Sigmoid colon (tissue), 7 donors: ENCODE data around the gene GGT7. TPM values are rescaled to one million over a fixed set of nuclear protein-coding genes. Genes with fewer than 3 reads are reported as not detected.
"Not testable (repeated sequence)": the region's sequence is repeated elsewhere in the genome, so short reads cannot be mapped to it uniquely, and the experiment has no call there.

ENCODE experiments used
- DNase-seq: peaks from one replicate; pipeline ENCODE4 v3.0.0-alpha.2; 2019
- H3K27ac ChIP-seq, 4 donors: fragments of 200-600 bp; sonication (generic); one replicate each; pipeline ENCODE4 v1.5.1; 2016 to 2019; ENCODE audit warnings: mild to moderate bottlenecking in 1 of 4
- H3K27me3 ChIP-seq, 3 donors: fragments of 200-600 bp; sonication (generic); one replicate each; pipeline ENCODE4 v1.5.1; 2019; ENCODE audit warnings: mild to moderate bottlenecking in 1 of 3
- H3K36me3 ChIP-seq, 4 donors: fragments of 200-600 bp; sonication (generic); one replicate each; pipeline ENCODE4 v1.5.1; 2016 to 2019
- H3K4me1 ChIP-seq, 4 donors: fragments of 200-600 bp; sonication (generic); one replicate each; pipeline ENCODE4 v1.5.1; 2017 to 2019
- H3K4me3 ChIP-seq, 4 donors: fragments of 200-600 bp; sonication (generic); one replicate each; pipeline ENCODE4 v1.5.1; 2017 to 2019; ENCODE audit warnings: mild to moderate bottlenecking in 2 of 4, moderate library complexity in 1 of 4
- H3K9me3 ChIP-seq, 4 donors: fragments of 200-600 bp in 3 of 4; sonication (generic) in 3 of 4; one replicate each; pipeline versions ENCODE4 v1.5.1 to v1.6.1; 2013 to 2019
- EP300 ChIP-seq, 4 donors: sonication (generic); formaldehyde crosslinking; IDR thresholded peaks; one replicate each; pipeline ENCODE4 v1.6.1; 2017; ENCODE audit warnings: antibody characterized with exemption in 4 of 4
- POLR2A ChIP-seq, 2 donors: fragments of 450-650 bp; IDR thresholded peaks; one replicate each; pipeline ENCODE4 v1.6.1; 2016; ENCODE audit warnings: antibody characterized with exemption in 2 of 2, mild to moderate bottlenecking in 2 of 2, moderate library complexity in 2 of 2
- POLR2AphosphoS5 ChIP-seq, 4 donors: sonication (generic); formaldehyde crosslinking; IDR thresholded peaks; one replicate each; pipeline ENCODE4 v1.6.1; 2017; ENCODE audit warnings: antibody characterized with exemption in 4 of 4
- WGBS, 2 donors: extraction: QIAGEN DNeasy Blood & Tissue Kit; methylation state at CpG; one replicate each; pipeline ENCODE4 v1.1.7; 2013; 5-methylcytosine and 5-hydroxymethylcytosine counted together
- intact Hi-C: fragments of 100-400 bp; cut with DNase I; formaldehyde crosslinking; loops from one replicate; pipeline ENCODE4 v1.15.1; 2023
- polyA plus RNA-seq, 3 donors: library from polyadenylated mRNA; stranded (reverse); fragments of 200-250 nt; gene quantifications; one replicate each; pipeline ENCODE4 v1.2.3, GENCODE V29; 2013
- total RNA-seq, 4 donors: library from RNA; depleted of rRNA; stranded (reverse); fragments of >200 nt; gene quantifications; one replicate each; pipeline ENCODE4 v1.1.0, GENCODE V29; 2016
- TF ChIP-seq, protein P1 (sequence below), 4 experiments: fragments of 450-650 bp in 3 of 4; fragments of 200-600 bp in 1 of 4; IDR thresholded peaks; one replicate each; pipeline ENCODE4 v1.5.1; 2016 to 2019; ENCODE audit warnings: antibody characterized with exemption in 4 of 4, mild to moderate bottlenecking in 3 of 4, moderate library complexity in 2 of 4
- donor health status: healthy with polysubstance abuse.
- donor health status: Bipolar disorder and iron deficiency.
- donor health status: healthy.

The GGT7 gene
- total and polyA plus RNA-seq, 7 donors, result 1.8 to 23.8 (median 12.4) TPM

DNA sequence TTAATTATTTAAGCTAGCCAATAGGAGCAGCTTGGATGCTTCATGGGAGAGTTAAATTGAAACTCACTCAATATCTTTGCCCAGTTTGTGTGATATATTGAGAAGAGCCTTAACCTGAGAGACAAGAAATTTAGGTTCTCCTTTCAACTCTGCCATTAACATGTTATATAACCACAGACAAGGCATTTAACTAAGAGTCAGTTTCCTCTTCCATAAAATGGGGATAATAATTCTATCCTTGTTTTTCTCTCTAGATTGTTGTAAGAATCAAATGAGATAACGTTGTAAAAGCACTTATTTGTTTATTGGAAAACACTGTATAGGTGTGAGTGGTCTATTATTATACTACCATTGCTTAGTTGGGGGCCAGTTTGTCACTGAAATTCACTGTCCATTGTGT is 11.6 kb upstream of the GGT7 start:
- Histone ChIP-seq H3K27me3 (no peaks in the 10 kb centered on the region), H3K27ac (no peak overlapping the region), H3K4me1 (peaks cover 0 to 4% (median 0%) of the 10 kb centered on the region in 4 donors), H3K4me3 (no peak overlapping the region), H3K9me3 (no peaks in the 10 kb centered on the region), H3K36me3 (peaks cover 11 to 38% (median 14%) of the 10 kb centered on the region in 4 donors)
- 42 to 73% methylated on average over 1 of the region's 1 CpG for WGBS, 2 donors
- intact Hi-C loops, result no loop called here
- no peak for DNase-seq
- TF ChIP-seq POLR2A (IDR thresholded peaks at IDR 0.05), result no peak
- TF ChIP-seq EP300 (IDR thresholded peaks at IDR 0.05), result no peak
- TF ChIP-seq, protein P1, sequence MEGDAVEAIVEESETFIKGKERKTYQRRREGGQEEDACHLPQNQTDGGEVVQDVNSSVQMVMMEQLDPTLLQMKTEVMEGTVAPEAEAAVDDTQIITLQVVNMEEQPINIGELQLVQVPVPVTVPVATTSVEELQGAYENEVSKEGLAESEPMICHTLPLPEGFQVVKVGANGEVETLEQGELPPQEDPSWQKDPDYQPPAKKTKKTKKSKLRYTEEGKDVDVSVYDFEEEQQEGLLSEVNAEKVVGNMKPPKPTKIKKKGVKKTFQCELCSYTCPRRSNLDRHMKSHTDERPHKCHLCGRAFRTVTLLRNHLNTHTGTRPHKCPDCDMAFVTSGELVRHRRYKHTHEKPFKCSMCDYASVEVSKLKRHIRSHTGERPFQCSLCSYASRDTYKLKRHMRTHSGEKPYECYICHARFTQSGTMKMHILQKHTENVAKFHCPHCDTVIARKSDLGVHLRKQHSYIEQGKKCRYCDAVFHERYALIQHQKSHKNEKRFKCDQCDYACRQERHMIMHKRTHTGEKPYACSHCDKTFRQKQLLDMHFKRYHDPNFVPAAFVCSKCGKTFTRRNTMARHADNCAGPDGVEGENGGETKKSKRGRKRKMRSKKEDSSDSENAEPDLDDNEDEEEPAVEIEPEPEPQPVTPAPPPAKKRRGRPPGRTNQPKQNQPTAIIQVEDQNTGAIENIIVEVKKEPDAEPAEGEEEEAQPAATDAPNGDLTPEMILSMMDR (IDR thresholded peaks at IDR 0.05), result no peak
- no peak for TF ChIP-seq POLR2AphosphoS5 (IDR thresholded peaks at IDR 0.05)

DNA sequence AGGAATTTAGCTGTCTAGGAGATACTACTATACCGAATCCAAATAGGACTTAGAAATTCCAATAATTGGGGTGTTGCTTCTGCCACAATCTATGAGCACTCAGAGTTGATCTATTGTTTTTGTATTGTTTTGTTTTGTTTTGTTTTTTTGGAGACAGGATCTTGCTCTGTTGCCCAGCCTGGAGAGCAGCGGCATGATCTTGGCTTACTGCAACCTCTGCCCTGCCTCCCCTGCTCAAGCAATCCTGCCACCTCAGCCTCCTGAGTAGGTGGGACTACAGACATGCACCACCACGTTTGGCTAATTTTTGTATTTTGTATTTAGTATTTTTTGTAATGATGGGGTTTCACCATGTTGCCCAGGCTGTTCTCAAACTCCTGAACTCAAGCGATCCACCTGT is 11.2 kb upstream of the GGT7 start:
- Histone ChIP-seq H3K36me3 (peaks cover 11 to 38% (median 14%) of the 10 kb centered on the region in 4 donors), H3K27ac (no peak overlapping the region), H3K27me3 (no peaks in the 10 kb centered on the region), H3K4me3 (no peak overlapping the region), H3K9me3 (no peaks in the 10 kb centered on the region), H3K4me1 (peaks cover 0 to 4% (median 0%) of the 10 kb centered on the region in 4 donors)
- no peak for DNase-seq
- intact Hi-C loops, result no loop called here
- TF ChIP-seq POLR2A (IDR thresholded peaks at IDR 0.05) (no peak), EP300 (IDR thresholded peaks at IDR 0.05) (no peak), POLR2AphosphoS5 (IDR thresholded peaks at IDR 0.05) (no peak)
- TF ChIP-seq, protein P1 (IDR thresholded peaks at IDR 0.05), result no peak
- whole genome bisulfite sequencing, 2 donors, result 89 to 90% methylated on average over 4 of the region's 4 CpGs

DNA sequence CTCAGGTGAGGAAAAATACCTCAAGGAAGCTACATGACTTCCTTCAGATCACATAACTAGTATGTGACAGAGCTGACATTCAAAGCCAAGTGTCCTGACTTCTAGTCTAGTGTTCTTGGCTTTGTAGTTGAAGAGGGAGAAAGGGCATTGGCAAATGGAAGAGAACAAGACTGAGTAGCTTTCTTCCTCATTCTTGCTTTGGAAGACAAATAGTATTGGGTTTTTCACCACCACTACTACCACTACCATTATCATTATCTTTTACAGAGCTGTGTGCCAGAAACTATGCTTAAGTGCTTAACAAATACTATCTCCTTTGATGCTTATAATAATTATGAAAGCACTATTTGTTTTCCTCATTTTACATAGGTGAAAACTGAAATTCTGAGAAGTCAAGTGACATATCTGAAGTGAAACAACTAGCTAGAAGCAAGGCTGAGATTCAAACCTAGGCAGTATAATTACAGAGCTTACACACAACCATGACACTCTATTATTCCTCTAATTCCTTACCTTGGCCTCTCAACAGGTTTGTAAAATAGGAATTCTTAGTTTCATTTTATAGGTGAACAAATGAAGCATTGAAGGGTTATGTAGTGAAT is 10.5 kb upstream of the GGT7 start:
- intact Hi-C loops, result no loop called here
- no peaks in the 10 kb centered on the region for H3K27me3 ChIP-seq
- peaks cover 11 to 38% (median 14%) of the 10 kb centered on the region in 4 donors for H3K36me3 ChIP-seq
- peaks cover 0 to 5% (median 4%) of the 10 kb centered on the region in 4 donors for H3K4me1 ChIP-seq
- H3K27ac ChIP-seq, result no peak overlapping the region
- no peak overlapping the region for H3K4me3 ChIP-seq
- no peaks in the 10 kb centered on the region for H3K9me3 ChIP-seq
- TF ChIP-seq, protein P1 (IDR thresholded peaks at IDR 0.05), result no peak
- no peak for TF ChIP-seq POLR2A (IDR thresholded peaks at IDR 0.05)
- TF ChIP-seq EP300 (IDR thresholded peaks at IDR 0.05), result no peak
- no peak for TF ChIP-seq POLR2AphosphoS5 (IDR thresholded peaks at IDR 0.05)
- no peak for DNase-seq

DNA sequence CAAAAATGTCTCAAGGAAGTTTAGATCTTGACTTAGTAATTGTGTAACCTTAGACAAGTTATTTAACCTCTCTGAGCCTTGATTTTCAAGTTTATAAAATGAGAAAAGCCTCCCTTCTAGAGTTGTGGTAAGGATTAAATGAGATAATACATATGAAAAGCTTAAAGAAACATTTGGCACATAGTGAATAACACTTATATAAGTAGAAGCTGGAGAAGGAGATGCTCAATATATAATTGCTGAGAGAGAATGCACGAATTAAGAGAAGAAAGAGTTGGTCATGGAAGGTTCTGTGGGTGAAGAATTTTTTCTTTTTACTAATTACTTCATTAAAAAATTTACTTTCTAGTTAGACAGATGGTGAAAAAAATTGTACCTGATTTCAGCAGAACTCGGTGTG is 9.0 kb upstream of the GGT7 start:
- H3K27ac ChIP-seq, result no peak overlapping the region
- 47 to 70% methylated on average over 2 of the region's 2 CpGs for WGBS, 2 donors
- intact Hi-C loops, result no loop called here

DNA sequence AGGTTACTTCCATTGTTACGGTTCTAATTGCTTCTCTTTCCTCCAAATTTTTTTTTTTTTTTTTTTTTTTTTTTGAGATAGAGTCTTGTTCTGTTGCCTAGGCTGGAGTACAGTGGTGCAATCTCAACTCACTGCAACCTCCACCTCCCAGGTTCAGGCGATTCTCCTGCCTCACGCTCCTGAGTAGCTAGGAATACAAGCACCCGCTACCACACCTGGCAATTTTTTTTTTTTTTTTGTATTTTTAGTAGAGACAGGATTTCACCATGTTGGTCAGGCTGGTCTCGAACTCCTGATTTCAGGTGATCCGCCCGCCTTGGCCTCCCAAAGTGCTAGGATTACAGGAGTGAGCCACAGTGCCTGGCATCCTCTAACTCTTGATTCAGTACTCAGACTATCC is 8.3 kb upstream of the GGT7 start:
- H3K9me3 ChIP-seq, H3K4me3 ChIP-seq, DNase-seq, H3K27ac ChIP-seq, H3K27me3 ChIP-seq, intact Hi-C loops: not testable (repeated sequence)
- WGBS, 2 donors, result 79 to 83% methylated on average over 7 of the region's 7 CpGs
- Histone ChIP-seq H3K4me1 (peaks cover 0 to 19% (median 11%) of the 10 kb centered on the region in 4 donors), H3K36me3 (peaks cover 11 to 33% (median 14%) of the 10 kb centered on the region in 4 donors)

More for the DNA sequence above, 9.0 kb upstream of the GGT7 start:
- Histone ChIP-seq H3K36me3 (peaks cover 11 to 38% (median 14%) of the 10 kb centered on the region in 4 donors), H3K4me1 (peaks cover 0 to 19% (median 11%) of the 10 kb centered on the region in 4 donors), H3K27me3 (no peaks in the 10 kb centered on the region), H3K4me3 (no peak overlapping the region), H3K9me3 (no peaks in the 10 kb centered on the region)
- no peak for TF ChIP-seq POLR2AphosphoS5 (IDR thresholded peaks at IDR 0.05)
- no peak for TF ChIP-seq EP300 (IDR thresholded peaks at IDR 0.05)
- TF ChIP-seq POLR2A (IDR thresholded peaks at IDR 0.05), result no peak
- TF ChIP-seq, protein P1 (IDR thresholded peaks at IDR 0.05), result no peak
- no peak for DNase-seq
